Measurements from ENCODE around the gene DNAJC13. TPM values are rescaled to one million over a fixed set of nuclear protein-coding genes. Genes with fewer than 3 reads are reported as not detected.

The DNAJC13 gene
- total RNA-seq, 1 experiment from 2014 or later = 24.7 TPM

- ATAC-seq = peak; percentile 76
- H3K4me2 ChIP-seq (ENCODE audit: low read length) = peak overlapping the region; percentile 92
- no peaks in the 10 kb centered on the region for H3F3A ChIP-seq (ENCODE audit: low read length, unreplicated experiment)
- H3K9me2 ChIP-seq (replicated peaks; ENCODE audit: low read length) = no peaks in the 10 kb centered on the region
- ChIA-PET POLR2A (ENCODE audit: unreplicated experiment) (interaction anchor here (0.6 kb wide), 1 partner anchor 1631 kb away, joined by 4 read pairs; no protein-coding TSS in a partner anchor), CTCF (interaction anchor here (0.7 kb wide), 1 partner anchor 218 kb away, joined by 4 read pairs; no protein-coding TSS in a partner anchor)
- TF ChIP-seq EZH2 (IDR thresholded peaks at IDR 0.05; ENCODE audit: low read length, unreplicated experiment) (no peak), EZH2phosphoT487 (IDR thresholded peaks at IDR 0.05; ENCODE audit: borderline replicate concordance, low read length) (no peak), CTCF (conservative IDR thresholded peaks at IDR 0.05; ENCODE audit: low read depth, low read length) (no peak)
- H3K36me3 ChIP-seq (ENCODE audit: low read depth, low read length) = no peaks in the 10 kb centered on the region
- BruUV-seq (replicated peaks) = no TSS peak
- H2AFZ ChIP-seq (ENCODE audit: low read length) = peak overlapping the region; percentile 98
- H3K9me3 ChIP-seq (ENCODE audit: low read length) = no peaks in the 10 kb centered on the region
- peaks cover 4% of the 10 kb centered on the region; the same call in 1 of the 2 replicates for H3K4me1 ChIP-seq (ENCODE audit: insufficient read depth, low read length)
- H3K79me2 ChIP-seq (ENCODE audit: low read length) = peaks cover 47% of the 10 kb centered on the region
- no peaks in the 10 kb centered on the region for H4K20me1 ChIP-seq (ENCODE audit: low read length)
- peak; percentile 62 for DNase-seq
- H3K4me3 ChIP-seq (ENCODE audit: low read length) = peak overlapping the region; percentile 97
- intact Hi-C loops (cut with micrococcal nuclease) = no loop called here
- H3K9ac ChIP-seq (ENCODE audit: low read length) = peak overlapping the region; percentile 93
- peak overlapping the region; percentile 64 for H3K27ac ChIP-seq (ENCODE audit: low read length)
- no peaks in the 10 kb centered on the region for H3K27me3 ChIP-seq (ENCODE audit: low read length)
Measured at GRCh38 chr3:132417695-132418411, 551 bp downstream of the DNAJC13 start.

- peaks cover 57% of the 10 kb centered on the region for H3K79me2 ChIP-seq (ENCODE audit: low read length)
- no peak for TF ChIP-seq EZH2 (IDR thresholded peaks at IDR 0.05; ENCODE audit: low read length, unreplicated experiment)
- no peak for TF ChIP-seq CTCF (conservative IDR thresholded peaks at IDR 0.05; ENCODE audit: low read depth, low read length)
- TF ChIP-seq EZH2phosphoT487 (IDR thresholded peaks at IDR 0.05; ENCODE audit: borderline replicate concordance, low read length) = no peak
- no peak for ATAC-seq
- no peaks in the 10 kb centered on the region for H3F3A ChIP-seq (ENCODE audit: low read length, unreplicated experiment)
- H3K4me3 ChIP-seq (ENCODE audit: low read length) = peak overlapping the region; percentile 97
- intact Hi-C loops (cut with micrococcal nuclease) = no loop called here
- ChIA-PET POLR2A (ENCODE audit: unreplicated experiment) (no interaction called here), CTCF (no interaction called here)
- H3K9me3 ChIP-seq (ENCODE audit: low read length) = no peaks in the 10 kb centered on the region
- no peaks in the 10 kb centered on the region for H3K9me2 ChIP-seq (replicated peaks; ENCODE audit: low read length)
- no peaks in the 10 kb centered on the region for H3K36me3 ChIP-seq (ENCODE audit: low read depth, low read length)
- H4K20me1 ChIP-seq (ENCODE audit: low read length) = no peaks in the 10 kb centered on the region
- no peak overlapping the region for H3K27ac ChIP-seq (ENCODE audit: low read length)
- BruUV-seq (replicated peaks) = no TSS peak
- no peaks in the 10 kb centered on the region for H3K27me3 ChIP-seq (ENCODE audit: low read length)
- H3K4me1 ChIP-seq (ENCODE audit: insufficient read depth, low read length) = peaks cover 4% of the 10 kb centered on the region; the same call in 1 of the 2 replicates
- peak overlapping the region; percentile 93; the same call in 1 of the 2 replicates for H3K9ac ChIP-seq (ENCODE audit: low read length)
- peak overlapping the region; percentile 92 for H3K4me2 ChIP-seq (ENCODE audit: low read length)
- DNase-seq = no peak
- no peak overlapping the region for H2AFZ ChIP-seq (ENCODE audit: low read length)
Measured at GRCh38 chr3:132418916-132419315, 1.6 kb downstream of the DNAJC13 start.

DNA sequence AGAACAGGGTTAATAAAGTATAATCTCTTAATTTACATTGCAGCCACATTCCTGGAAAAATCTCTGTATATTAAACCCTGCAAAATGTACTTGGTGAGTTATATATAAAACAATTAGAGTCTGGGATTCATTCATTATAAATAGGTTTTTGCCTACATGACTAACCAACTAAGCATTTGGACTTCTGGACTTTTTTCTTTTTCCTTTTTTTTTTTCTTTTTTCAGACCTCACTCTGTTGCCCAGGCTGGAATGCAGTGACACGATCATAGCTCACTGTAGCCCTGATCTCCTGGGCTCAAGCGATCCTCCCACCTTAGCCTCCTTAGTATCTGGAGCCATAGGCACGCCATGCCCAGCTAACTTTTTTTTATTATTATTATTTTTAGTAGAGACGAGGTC is 4.5 kb downstream of the DNAJC13 start:
- CTCF ChIA-PET = no interaction called here
- Histone ChIP-seq H3K4me3 (ENCODE audit: low read length) (no peak overlapping the region), H3K4me1 (ENCODE audit: insufficient read depth, low read length) (peaks cover 4% of the 10 kb centered on the region; the same call in 1 of the 2 replicates), H3F3A (ENCODE audit: low read length, unreplicated experiment) (no peaks in the 10 kb centered on the region), H3K79me2 (ENCODE audit: low read length) (peaks cover 79% of the 10 kb centered on the region), H3K9me3 (ENCODE audit: low read length) (no peaks in the 10 kb centered on the region), H3K36me3 (ENCODE audit: low read depth, low read length) (no peaks in the 10 kb centered on the region), H3K27me3 (ENCODE audit: low read length) (no peaks in the 10 kb centered on the region), H3K27ac (ENCODE audit: low read length) (no peak overlapping the region), H2AFZ (ENCODE audit: low read length) (no peak overlapping the region), H3K4me2 (ENCODE audit: low read length) (no peak overlapping the region), H4K20me1 (ENCODE audit: low read length) (no peaks in the 10 kb centered on the region), H3K9ac (ENCODE audit: low read length) (no peak overlapping the region), H3K9me2 (replicated peaks; ENCODE audit: low read length) (no peaks in the 10 kb centered on the region)
- DNase-seq = peak; percentile 12
- TF ChIP-seq EZH2 (IDR thresholded peaks at IDR 0.05; ENCODE audit: low read length, unreplicated experiment) (no peak), CTCF (conservative IDR thresholded peaks at IDR 0.05; ENCODE audit: low read depth, low read length) (no peak), EZH2phosphoT487 (IDR thresholded peaks at IDR 0.05; ENCODE audit: borderline replicate concordance, low read length) (no peak)
- intact Hi-C loops (cut with micrococcal nuclease) = no loop called here
- BruUV-seq (replicated peaks) = no TSS peak
- ATAC-seq = no peak
- POLR2A ChIA-PET (ENCODE audit: unreplicated experiment) = no interaction called here
